CD4-positive, CD25-positive, alpha-beta regulatory T cell (primary cell): Measurements from ENCODE around the gene SH2D4B. TPM values are rescaled to one million over a fixed set of nuclear protein-coding genes. Genes with fewer than 3 reads are reported as not detected.

Source experiments
- ATAC-seq, 2 donors: fragments of 150-1000 bp; cut with Tn5 transposase; one replicate each; pipeline ENCODE4 v1.10.0; 2021; ENCODE audit warnings: low read depth in 2 of 2, moderate number of reproducible peaks in 2 of 2, moderate library complexity in 1 of 2
- DNase-seq, 3 donors: peaks; one replicate each; pipeline versions ENCODE4 v3.0.0 to v3.0.0-alpha.2; 2012 to 2022; ENCODE audit warnings: mixed read lengths in 1 of 3
- H3K27ac ChIP-seq: one replicate; pipeline ENCODE4 v1.7.0; 2013; ENCODE audit warnings: mild to moderate bottlenecking, low read length; ENCODE audit not compliant: insufficient read depth, poor library complexity, severe bottlenecking
- H3K27me3 ChIP-seq: one replicate; pipeline ENCODE4 v1.7.0; 2013; ENCODE audit warnings: low read length; ENCODE audit not compliant: control insufficient read depth, insufficient read depth
- H3K36me3 ChIP-seq: one replicate; pipeline ENCODE4 v1.7.0; 2013; ENCODE audit warnings: mild to moderate bottlenecking, low read length, moderate library complexity; ENCODE audit not compliant: control insufficient read depth, insufficient read depth
- H3K4me1 ChIP-seq: 2 replicates; pipeline ENCODE4 v1.7.0; 2013; ENCODE audit warnings: mild to moderate bottlenecking, low read length; ENCODE audit not compliant: insufficient read depth, control insufficient read depth, poor library complexity, severe bottlenecking
- H3K4me3 ChIP-seq: one replicate; pipeline ENCODE4 v1.7.0; 2013; ENCODE audit warnings: low read depth, mild to moderate bottlenecking, low read length, moderate library complexity
- H3K9me3 ChIP-seq, 2 experiments: 1 replicate in 1 of 2; 2 replicates in 1 of 2; pipeline ENCODE4 v1.7.0; 2013; ENCODE audit warnings: low read length in 2 of 2, mild to moderate bottlenecking in 1 of 2, moderate library complexity in 1 of 2; ENCODE audit not compliant: control insufficient read depth in 2 of 2
- H3K27ac Mint-ChIP-seq, 3 donors: one replicate each; pipeline ENCODE4 v1.8.0; 2020 to 2022; ENCODE audit warnings: mild to moderate bottlenecking in 3 of 3, mixed read lengths in 3 of 3, moderate library complexity in 2 of 3
- H3K27me3 Mint-ChIP-seq: one replicate; pipeline ENCODE4 v1.8.0; 2022; ENCODE audit warnings: mild to moderate bottlenecking, mixed read lengths
- H3K36me3 Mint-ChIP-seq: one replicate; pipeline ENCODE4 v1.8.0; 2020; ENCODE audit warnings: mixed read lengths
- H3K4me1 Mint-ChIP-seq, 4 donors: one replicate each; pipeline ENCODE4 v1.8.0; 2020 to 2022; ENCODE audit warnings: mixed read lengths in 4 of 4, mild to moderate bottlenecking in 1 of 4
- H3K4me3 Mint-ChIP-seq, 4 donors: one replicate each; pipeline ENCODE4 v1.8.0; 2020 to 2022; ENCODE audit warnings: mild to moderate bottlenecking in 4 of 4, mixed read lengths in 4 of 4, moderate library complexity in 3 of 4
- H3K9me3 Mint-ChIP-seq, 7 donors: one replicate each; pipeline ENCODE4 v1.8.0; 2020 to 2022; ENCODE audit warnings: mixed read lengths in 7 of 7, mild to moderate bottlenecking in 3 of 7, moderate library complexity in 2 of 7
- polyA plus RNA-seq, 4 donors: library from polyadenylated mRNA; unstranded; fragments of 300-500 nt; fragmentation: Illumina TruSeq; gene quantifications; one replicate each; pipeline ENCODE4 v1.2.3, GENCODE V29; 2021
- total RNA-seq: library from RNA; stranded (reverse); gene quantifications from one replicate; pipeline ENCODE4 v1.2.3, GENCODE V29; 2022

Gene SH2D4B
- total and polyA plus RNA-seq, 5 donors from 2014 or later, result 0.25 TPM; not detected in 4

DNA sequence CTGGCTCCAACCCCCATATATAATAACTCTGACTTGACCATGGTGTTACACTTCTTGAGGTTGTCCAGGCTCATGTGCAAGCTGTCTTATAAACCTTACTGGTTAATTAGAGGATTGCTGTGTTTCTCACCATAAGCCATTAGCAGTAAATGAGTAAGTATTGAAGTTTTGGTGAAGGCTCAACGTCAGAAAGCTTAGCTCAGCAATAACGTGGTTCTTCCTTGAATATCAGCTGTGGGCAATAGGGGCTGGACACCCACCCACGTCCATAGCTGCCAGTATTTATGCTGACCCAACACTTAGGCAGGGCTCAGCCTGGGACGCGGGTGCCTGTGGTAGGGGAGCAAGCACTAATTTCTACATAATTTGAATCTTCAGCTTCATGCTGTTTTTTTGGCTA, 134.1 kb downstream of the SH2D4B start:
- H3K27me3 ChIP-seq, result no peaks in the 10 kb centered on the region

DNA sequence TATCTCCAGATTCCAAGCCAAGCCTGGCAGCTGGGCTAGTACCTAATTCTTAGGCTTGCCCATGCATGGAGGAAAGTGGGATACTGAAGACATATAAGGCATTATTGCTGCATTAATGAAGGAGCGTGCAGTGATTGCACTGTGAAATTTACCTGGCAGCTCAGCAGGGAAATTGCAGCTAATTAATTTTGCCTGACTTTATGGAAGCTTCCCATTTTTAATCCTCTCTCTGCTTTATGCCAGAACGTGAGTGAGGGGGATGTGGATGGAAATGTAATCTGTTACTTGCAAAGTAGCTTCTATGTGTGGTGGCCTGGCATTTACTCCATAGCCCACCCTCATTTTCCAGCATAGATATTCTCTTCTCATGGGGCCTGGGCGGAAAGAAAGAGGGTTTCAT, 134.9 kb downstream of the SH2D4B start:
- no peaks in the 10 kb centered on the region for H3K36me3 Mint-ChIP-seq
- Histone ChIP-seq H3K27ac (no peak overlapping the region), H3K4me3 (no peak overlapping the region), H3K9me3 (no peaks in the 10 kb centered on the region), H3K36me3 (no peaks in the 10 kb centered on the region), H3K27me3 (no peaks in the 10 kb centered on the region), H3K4me1 (no peaks in the 10 kb centered on the region)
- ATAC-seq, result no peak
- no peak overlapping the region for H3K27ac Mint-ChIP-seq
- H3K4me1 Mint-ChIP-seq, result no peaks in the 10 kb centered on the region
- H3K4me3 Mint-ChIP-seq, result no peak overlapping the region
- H3K9me3 Mint-ChIP-seq, result peaks cover 0 to under 1% (median 0%) of the 10 kb centered on the region in 7 donors
- DNase-seq, result no peak
- peaks cover 5% of the 10 kb centered on the region for H3K27me3 Mint-ChIP-seq

More for the DNA sequence above, 134.1 kb downstream of the SH2D4B start:
- H3K27ac ChIP-seq, result no peak overlapping the region
- H3K9me3 ChIP-seq, result no peaks in the 10 kb centered on the region
- no peak overlapping the region for H3K4me3 ChIP-seq
- Mint-ChIP-seq H3K9me3 (peaks cover 0 to 1% (median 0%) of the 10 kb centered on the region in 7 donors), H3K36me3 (no peaks in the 10 kb centered on the region), H3K4me3 (no peak overlapping the region), H3K27ac (no peak overlapping the region), H3K4me1 (no peaks in the 10 kb centered on the region), H3K27me3 (peaks cover 5% of the 10 kb centered on the region)
- DNase-seq, result no peak
- H3K36me3 ChIP-seq, result no peaks in the 10 kb centered on the region
- ATAC-seq, result no peak
- H3K4me1 ChIP-seq, result no peaks in the 10 kb centered on the region

DNA sequence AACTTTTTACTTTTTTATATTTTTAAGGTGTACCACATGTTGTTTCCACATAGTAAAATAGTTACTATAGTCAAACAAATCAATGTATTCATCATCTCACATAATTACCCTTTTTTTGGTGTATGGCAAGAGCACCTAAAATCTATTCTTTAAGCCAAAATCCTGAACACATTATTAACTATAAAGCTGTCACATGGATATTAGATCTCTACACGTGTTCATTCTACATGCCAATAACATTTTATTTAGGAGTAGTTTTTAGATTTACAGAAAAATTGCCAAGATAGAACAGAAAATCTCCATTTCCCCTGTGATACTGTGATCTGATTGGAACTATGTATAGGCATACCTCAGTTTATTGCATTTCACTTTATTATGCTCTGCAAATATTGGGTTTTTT, 137.1 kb downstream of the SH2D4B start:
- H3K36me3 ChIP-seq, result no peaks in the 10 kb centered on the region
- H3K9me3 Mint-ChIP-seq, result peaks cover 0 to 2% (median 0%) of the 10 kb centered on the region in 7 donors
- no peak overlapping the region for H3K4me3 Mint-ChIP-seq
- no peak for DNase-seq
- no peak overlapping the region for H3K4me3 ChIP-seq
- no peaks in the 10 kb centered on the region for H3K4me1 Mint-ChIP-seq
- H3K9me3 ChIP-seq, result no peaks in the 10 kb centered on the region
- H3K4me1 ChIP-seq, result no peaks in the 10 kb centered on the region
- peaks cover 5% of the 10 kb centered on the region for H3K27me3 Mint-ChIP-seq
- ATAC-seq, result no peak
- H3K36me3 Mint-ChIP-seq, result no peaks in the 10 kb centered on the region
- no peak overlapping the region for H3K27ac Mint-ChIP-seq
- no peaks in the 10 kb centered on the region for H3K27me3 ChIP-seq
- no peak overlapping the region for H3K27ac ChIP-seq

DNA sequence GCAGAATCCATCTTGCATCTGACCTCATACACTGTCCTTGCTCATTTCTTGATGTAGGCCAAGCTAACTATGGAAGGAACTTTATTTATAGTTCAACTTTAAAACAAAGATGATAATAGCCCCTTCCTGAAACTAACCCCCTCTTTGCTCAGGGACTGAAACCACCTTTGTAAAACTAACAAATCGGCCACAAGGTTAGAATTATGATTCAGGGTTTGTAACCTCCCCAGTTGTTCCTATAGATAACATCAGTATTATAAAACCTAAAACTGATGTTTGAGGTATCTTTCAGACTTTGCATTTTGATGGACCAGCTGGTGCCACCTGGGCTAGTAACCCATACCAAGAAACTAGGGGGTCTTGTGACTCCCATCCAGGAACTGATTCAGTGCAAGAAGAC, 143.4 kb downstream of the SH2D4B start:
- Histone ChIP-seq H3K9me3 (no peaks in the 10 kb centered on the region), H3K36me3 (no peaks in the 10 kb centered on the region), H3K4me3 (no peak overlapping the region), H3K4me1 (no peaks in the 10 kb centered on the region), H3K27me3 (peaks cover 2% of the 10 kb centered on the region), H3K27ac (no peak overlapping the region)
- Mint-ChIP-seq H3K4me3 (no peak overlapping the region), H3K9me3 (peaks cover 0 to 5% (median 0%) of the 10 kb centered on the region in 7 donors), H3K36me3 (no peaks in the 10 kb centered on the region), H3K27me3 (peaks cover 6% of the 10 kb centered on the region), H3K27ac (no peak overlapping the region), H3K4me1 (no peaks in the 10 kb centered on the region)
- DNase-seq (no peak), ATAC-seq (no peak)

DNA sequence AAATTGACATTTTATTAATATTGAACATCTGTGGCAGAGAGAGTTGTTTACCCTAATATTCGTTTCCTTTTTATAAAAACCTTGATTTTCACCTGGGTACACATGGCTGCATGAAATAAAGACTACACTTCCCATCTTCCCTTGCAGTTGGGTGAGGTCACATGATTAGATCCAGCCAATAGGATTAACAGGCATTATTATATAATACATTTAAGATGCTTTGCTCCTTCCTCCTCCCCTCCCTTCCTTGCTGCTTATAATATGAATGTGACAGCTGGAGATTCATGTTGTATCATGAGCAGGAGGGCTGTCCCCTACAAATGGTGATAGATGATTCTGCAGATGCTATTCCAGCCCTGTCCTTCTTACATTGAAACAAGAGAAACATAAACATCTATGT, 146.6 kb downstream of the SH2D4B start:
- H3K27me3 Mint-ChIP-seq, result peaks cover 6% of the 10 kb centered on the region
- ATAC-seq, result peak in 1 of 2 donors; percentile 44
- H3K27ac Mint-ChIP-seq, result no peak overlapping the region
- no peak overlapping the region for H3K4me3 Mint-ChIP-seq
- peak in 2 of 3 donors; percentile 47 to 71 for DNase-seq
- peaks cover 2% of the 10 kb centered on the region for H3K27me3 ChIP-seq
- no peak overlapping the region for H3K27ac ChIP-seq
- no peak overlapping the region for H3K4me3 ChIP-seq
- H3K36me3 ChIP-seq, result no peaks in the 10 kb centered on the region
- peaks cover 0 to 5% (median 0%) of the 10 kb centered on the region in 7 donors for H3K9me3 Mint-ChIP-seq
- H3K36me3 Mint-ChIP-seq, result no peaks in the 10 kb centered on the region
- no peaks in the 10 kb centered on the region for H3K9me3 ChIP-seq
- H3K4me1 Mint-ChIP-seq, result no peaks in the 10 kb centered on the region
- H3K4me1 ChIP-seq, result no peaks in the 10 kb centered on the region

DNA sequence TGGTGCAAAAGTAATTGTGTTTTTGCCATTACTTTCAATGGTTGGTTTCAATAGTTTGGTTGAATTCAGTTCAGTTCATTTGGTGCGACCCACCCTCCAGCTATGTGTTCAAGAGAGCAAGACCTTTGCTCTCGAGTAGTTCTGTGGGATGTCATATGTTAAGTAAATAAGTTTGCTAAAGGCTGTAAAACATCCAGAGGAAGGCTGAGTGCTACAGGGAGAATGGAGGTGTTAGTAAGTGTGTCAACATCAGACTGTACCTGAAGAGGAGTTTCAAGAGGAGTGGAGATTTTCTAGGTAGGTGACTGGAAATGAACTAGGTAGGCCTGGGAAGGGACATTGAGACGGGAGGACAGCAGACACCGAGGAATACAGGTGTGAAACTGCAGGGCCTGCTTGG, 147.7 kb downstream of the SH2D4B start:
- Histone ChIP-seq H3K27ac (no peak overlapping the region), H3K36me3 (no peaks in the 10 kb centered on the region), H3K27me3 (peaks cover 2% of the 10 kb centered on the region), H3K9me3 (no peaks in the 10 kb centered on the region), H3K4me1 (no peaks in the 10 kb centered on the region), H3K4me3 (no peak overlapping the region)
- Mint-ChIP-seq H3K27ac (no peak overlapping the region), H3K4me3 (no peak overlapping the region), H3K9me3 (peaks cover 0 to 5% (median 0%) of the 10 kb centered on the region in 7 donors), H3K36me3 (no peaks in the 10 kb centered on the region), H3K27me3 (peaks cover 12% of the 10 kb centered on the region), H3K4me1 (no peaks in the 10 kb centered on the region)
- ATAC-seq (no peak), DNase-seq (no peak)

DNA sequence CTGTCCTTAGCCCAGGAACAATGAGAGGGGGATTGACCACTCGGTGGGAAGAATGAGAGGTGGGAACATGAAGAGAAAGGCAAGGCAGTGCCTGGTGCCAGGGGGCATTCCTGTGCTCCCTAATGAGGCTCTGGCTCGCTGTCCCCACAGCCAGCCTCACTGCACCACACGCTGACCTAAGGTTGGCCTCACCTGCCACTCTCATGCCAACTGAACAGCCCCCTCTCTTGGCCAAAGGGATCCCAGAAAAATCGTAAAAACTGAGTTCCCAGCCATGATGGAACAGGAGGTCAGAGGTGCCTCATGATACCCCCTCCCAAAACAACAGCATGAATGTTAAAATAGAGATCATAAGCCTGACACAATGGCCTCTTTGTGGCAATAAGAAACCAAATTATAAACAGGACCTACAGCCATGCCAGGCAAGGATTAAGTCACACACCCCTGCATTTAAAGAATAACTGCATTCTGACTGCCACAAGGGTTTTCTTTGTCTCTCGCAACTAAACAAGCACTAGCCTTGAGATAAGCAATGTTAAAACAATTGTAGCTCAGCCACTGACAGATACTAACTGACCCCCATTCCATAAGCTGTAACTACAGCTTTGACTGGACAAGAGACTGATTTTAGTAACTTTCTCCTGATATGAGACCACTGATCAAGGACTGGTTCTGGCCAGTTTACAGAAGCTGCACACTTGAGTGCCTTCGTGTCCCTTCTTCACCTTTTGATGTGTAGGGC, 149.2 kb downstream of the SH2D4B start:
- H3K4me3 Mint-ChIP-seq, result no peak overlapping the region
- peaks cover 0 to 5% (median 0%) of the 10 kb centered on the region in 7 donors for H3K9me3 Mint-ChIP-seq

DNA sequence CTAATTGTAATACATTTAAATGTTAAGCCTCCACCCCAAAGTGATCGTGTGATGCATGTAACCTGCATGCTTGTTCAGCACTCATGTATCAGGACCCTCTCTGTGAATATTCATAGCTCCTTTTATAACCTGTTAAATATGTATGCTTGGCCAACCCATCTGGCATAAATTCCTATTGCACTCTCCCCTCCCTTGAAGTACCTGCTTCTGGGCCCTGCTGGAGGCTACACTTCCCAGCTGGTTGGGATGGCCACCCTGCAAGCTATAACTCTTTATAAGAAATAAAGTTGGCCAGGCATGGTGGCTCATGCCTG, 149.7 kb downstream of the SH2D4B start:
- no peak overlapping the region for H3K27ac ChIP-seq
- no peak for ATAC-seq
- H3K4me3 ChIP-seq, result no peak overlapping the region
- Mint-ChIP-seq H3K36me3 (no peaks in the 10 kb centered on the region), H3K4me3 (no peak overlapping the region), H3K27ac (no peak overlapping the region), H3K9me3 (peaks cover 0 to 5% (median 0%) of the 10 kb centered on the region in 7 donors), H3K4me1 (no peaks in the 10 kb centered on the region), H3K27me3 (peaks cover 24% of the 10 kb centered on the region)
- H3K4me1 ChIP-seq, result no peaks in the 10 kb centered on the region
- H3K27me3 ChIP-seq, result peaks cover 2% of the 10 kb centered on the region
- H3K36me3 ChIP-seq, result no peaks in the 10 kb centered on the region
- no peaks in the 10 kb centered on the region for H3K9me3 ChIP-seq
- no peak for DNase-seq

More for the DNA sequence above, 149.2 kb downstream of the SH2D4B start:
- ATAC-seq, result no peak
- peaks cover 2% of the 10 kb centered on the region for H3K27me3 ChIP-seq
- no peaks in the 10 kb centered on the region for H3K4me1 ChIP-seq
- peaks cover 21% of the 10 kb centered on the region for H3K27me3 Mint-ChIP-seq
- H3K4me1 Mint-ChIP-seq, result no peaks in the 10 kb centered on the region
- no peak overlapping the region for H3K27ac Mint-ChIP-seq
- H3K4me3 ChIP-seq, result no peak overlapping the region
- H3K9me3 ChIP-seq, result no peaks in the 10 kb centered on the region
- no peaks in the 10 kb centered on the region for H3K36me3 ChIP-seq
- DNase-seq, result no peak
- H3K27ac ChIP-seq, result no peak overlapping the region
- H3K36me3 Mint-ChIP-seq, result no peaks in the 10 kb centered on the region
